SK-N-SH (cell line): ENCODE results near the gene EPM2A. TPM values are rescaled to one million over a fixed set of nuclear protein-coding genes. Genes with fewer than 3 reads are reported as not detected.
A peak's percentile ranks its signal among the peaks of the same experiment; 100 is the strongest.

Experiments
- CTCF ChIA-PET: fragments of 300-600, 350-600 bp; formaldehyde crosslinking; extraction: SDS; loops from one replicate; lab custom pipeline; 2021; lab: Yijun Ruan, JAX
- POLR2A ChIA-PET: fragments of 350-600 bp; sonication (Branson Sonifier 250); formaldehyde crosslinking; extraction: SDS; loops from one replicate; lab custom pipeline; 2020; ENCODE audit warnings: antibody characterized with exemption, inconsistent platforms; lab: Yijun Ruan, JAX
- DNase-seq: peaks from one replicate; pipeline ENCODE4 v3.0.0; 2012
- H2AFZ ChIP-seq: fragments of 200-600 bp; sonication (generic); 2 replicates; pipeline ENCODE4 v1.8.1; 2016; ENCODE audit warnings: antibody characterized with exemption, mild to moderate bottlenecking, low read depth
- H3F3A ChIP-seq: fragments of 200-600 bp; sonication (generic); replicated peaks from 2 replicates; pipeline ENCODE3; 2016; ENCODE audit warnings: antibody characterized with exemption, mild to moderate bottlenecking; ENCODE audit not compliant: insufficient read depth
- H3K27ac ChIP-seq, 2 experiments: fragments of 200-500 bp in 1 of 2; fragments of 200-600 bp in 1 of 2; sonication (Bioruptor generic) in 1 of 2; sonication (generic), shearing (Covaris generic) in 1 of 2; 2 replicates each; pipeline versions ENCODE4 v1.5.1 to v1.6.1; 2014 to 2016; ENCODE audit warnings: low read depth in 2 of 2, inconsistent platforms in 1 of 2, low read length in 1 of 2, mild to moderate bottlenecking in 1 of 2, mixed read lengths in 1 of 2
- H3K27me3 ChIP-seq: fragments of 200-600 bp; sonication (generic), shearing (Covaris generic); 2 replicates; pipeline ENCODE4 v1.6.1; 2016; ENCODE audit warnings: mixed run types; ENCODE audit not compliant: insufficient read depth
- H3K36me3 ChIP-seq, 2 experiments: fragments of 200-500 bp in 1 of 2; fragments of 200-600 bp in 1 of 2; sonication (Bioruptor generic) in 1 of 2; sonication (generic) in 1 of 2; replicated peaks in 1 of 2; 2 replicates each; pipeline versions ENCODE3 to v1.5.1; 2014 to 2016; ENCODE audit warnings: low read length in 1 of 2, mild to moderate bottlenecking in 1 of 2; ENCODE audit not compliant: insufficient read depth in 2 of 2, control insufficient read depth in 1 of 2
- H3K4me1 ChIP-seq, 2 experiments: fragments of 200-500 bp in 1 of 2; fragments of 200-600 bp in 1 of 2; sonication (Bioruptor generic) in 1 of 2; sonication (generic), shearing (Covaris generic) in 1 of 2; 2 replicates each; pipeline versions ENCODE4 v1.5.1 to v1.6.1; 2014 to 2016; ENCODE audit warnings: low read depth in 1 of 2, low read length in 1 of 2, mixed run types in 1 of 2; ENCODE audit not compliant: insufficient read depth in 2 of 2, control insufficient read depth in 1 of 2
- H3K4me2 ChIP-seq: fragments of 200-600 bp; sonication (generic), shearing (Covaris generic); 2 replicates; pipeline ENCODE4 v1.6.1; 2017; ENCODE audit warnings: mixed run types
- H3K4me3 ChIP-seq, 2 experiments: fragments of 200-500 bp in 1 of 2; fragments of 200-600 bp in 1 of 2; sonication (Bioruptor generic) in 1 of 2; sonication (generic), shearing (Covaris generic) in 1 of 2; 2 replicates each; pipeline versions ENCODE4 v1.5.1 to v1.8.1; 2014 to 2016; ENCODE audit warnings: low read depth in 2 of 2, inconsistent platforms in 1 of 2, low read length in 1 of 2, mild to moderate bottlenecking in 1 of 2, mixed read lengths in 1 of 2, moderate library complexity in 1 of 2
- H3K79me2 ChIP-seq: fragments of 200-600 bp; sonication (generic); 2 replicates; pipeline ENCODE4 v1.8.1; 2017; ENCODE audit warnings: mild to moderate bottlenecking; ENCODE audit not compliant: insufficient read depth
- H3K9ac ChIP-seq: fragments of 200-600 bp; sonication (generic); 2 replicates; pipeline ENCODE4 v1.6.1; 2017; ENCODE audit warnings: mixed run types
- H3K9me2 ChIP-seq: fragments of 200-600 bp; sonication (generic); 2 replicates; pipeline ENCODE4 v1.6.1; 2017; ENCODE audit warnings: mixed run types
- H3K9me3 ChIP-seq: fragments of 200-600 bp; sonication (generic); 2 replicates; pipeline ENCODE4 v1.6.1; 2017; ENCODE audit warnings: mixed run types, mild to moderate bottlenecking, moderate library complexity
- H4K20me1 ChIP-seq: fragments of 200-600 bp; sonication (generic); 2 replicates; pipeline ENCODE4 v1.6.1; 2017; ENCODE audit warnings: mild to moderate bottlenecking, mixed run types; ENCODE audit not compliant: insufficient read depth
- CTCF ChIP-seq: fragments of 200-600 bp; sonication (generic); IDR thresholded peaks from 2 replicates; pipeline ENCODE4 v1.6.1; 2017; ENCODE audit warnings: antibody characterized with exemption, mild to moderate bottlenecking, moderate library complexity
- ELF1 ChIP-seq: IDR thresholded peaks from 2 replicates; pipeline ENCODE4 v1.4.0; 2012
- EZH2phosphoT487 ChIP-seq: fragments of 200-600 bp; sonication (generic); IDR thresholded peaks from 2 replicates; pipeline ENCODE4 v1.6.1; 2017; ENCODE audit warnings: low read depth, mixed run types, mild to moderate bottlenecking, antibody characterized with exemption, moderate library complexity, borderline replicate concordance
- GABPA ChIP-seq: IDR thresholded peaks from 2 replicates; pipeline ENCODE4 v1.4.0; 2012; ENCODE audit warnings: low read depth, mild to moderate bottlenecking
- NFIC ChIP-seq: IDR thresholded peaks from 2 replicates; pipeline ENCODE4 v1.4.0; 2012; ENCODE audit warnings: borderline replicate concordance
- RAD21 ChIP-seq: IDR thresholded peaks from 2 replicates; pipeline ENCODE4 v1.6.1; 2012; ENCODE audit warnings: mild to moderate bottlenecking, low read length
- RCOR1 ChIP-seq: fragments of 150-350 bp; IDR thresholded peaks from 2 replicates; pipeline ENCODE4 v1.6.1; 2017; ENCODE audit warnings: antibody characterized with exemption, low read length
- RXRA ChIP-seq: IDR thresholded peaks from 2 replicates; pipeline ENCODE4 v1.4.0; 2012; ENCODE audit warnings: low read depth, mild to moderate bottlenecking, borderline replicate concordance
- SIN3A ChIP-seq: IDR thresholded peaks from 2 replicates; pipeline ENCODE4 v1.6.1; 2012; ENCODE audit warnings: low read depth, mild to moderate bottlenecking, low read length, moderate library complexity, borderline replicate concordance
- TAF1 ChIP-seq: IDR thresholded peaks from 2 replicates; pipeline ENCODE4 v1.6.1; 2012; ENCODE audit warnings: low read depth, mild to moderate bottlenecking, low read length, moderate library complexity, borderline replicate concordance
- TCF12 ChIP-seq: IDR thresholded peaks from 2 replicates; pipeline ENCODE4 v1.4.0; 2012
- TEAD4 ChIP-seq: IDR thresholded peaks from 2 replicates; pipeline ENCODE4 v1.4.0; 2012; ENCODE audit warnings: mild to moderate bottlenecking, borderline replicate concordance; ENCODE audit not compliant: insufficient read depth
- YY1 ChIP-seq: IDR thresholded peaks from 2 replicates; pipeline ENCODE4 v1.4.0; 2012; ENCODE audit warnings: low read depth, mild to moderate bottlenecking
- WGBS: methylation state at CpG from one replicate; pipeline ENCODE4 v1.1.6; 2017; ENCODE audit warnings: low lambda C conversion rate; 5-methylcytosine and 5-hydroxymethylcytosine counted together
- polyA plus RNA-seq, 3 experiments: library from polyadenylated mRNA; depleted of rRNA; stranded (reverse); fragments of >200 nt; gene quantifications; 2 replicates each; pipeline ENCODE4 v1.2.3, GENCODE V29; 2012

The EPM2A gene
- polyA plus RNA-seq, 1 of the 3 experiments (the other 2 are of a cell fraction): 2.7 TPM

GRCh38 chr6:145705561-145705960, 29.8 kb downstream of the EPM2A start:
- Histone ChIP-seq H3K9ac (no peak overlapping the region), H3K27me3 (no peaks in the 10 kb centered on the region), H3K4me2 (no peak overlapping the region), H3K79me2 (no peaks in the 10 kb centered on the region), H3K9me3 (no peaks in the 10 kb centered on the region), H3K4me3 (no peak overlapping the region), H3K9me2 (no peaks in the 10 kb centered on the region), H3K4me1 (peaks cover 0 to 4% of the 10 kb centered on the region in 2 experiments; a peak in 2 of 4 replicates), H3K27ac (0 out of 4 replicates have a peak overlapping the region, but pooled peaks of 1 of the 2 experiments have one; percentile 39), H3F3A (peaks cover 4% of the 10 kb centered on the region), H4K20me1 (no peaks in the 10 kb centered on the region), H3K36me3 (no peaks in the 10 kb centered on the region), H2AFZ (peak overlapping the region; percentile 74; the same call in 1 of the 2 replicates)
- DNase-seq: no peak
- WGBS: 71% methylated on average over 2 of the region's 2 CpGs
- CTCF ChIA-PET: interaction anchor here (0.9 kb wide), 1 partner anchor 1159 kb away, joined by 3 read pairs; no protein-coding TSS in a partner anchor
- TF ChIP-seq ELF1 (no peak), YY1 (no peak), TEAD4 (no peak), TAF1 (no peak), EZH2phosphoT487 (no peak), RAD21 (no peak), GABPA (peak; percentile 22; the same call in 1 of the 2 replicates)
- POLR2A ChIA-PET: no interaction called here

GRCh38 chr6:145704143-145704781, 31.1 kb downstream of the EPM2A start:
- no peaks in the 10 kb centered on the region for H3K27me3 ChIP-seq
- ChIA-PET CTCF (interaction anchor here (0.6 to 1.7 kb wide), 25 partner anchors 9 to 1156 kb away, joined by 3 to 15 read pairs (median 4); no protein-coding TSS in a partner anchor), POLR2A (no interaction called here)
- no peak overlapping the region for H3K27ac ChIP-seq
- 41% methylated on average over 3 of the region's 3 CpGs for WGBS
- no peaks in the 10 kb centered on the region for H3K79me2 ChIP-seq
- peaks cover 0 to 9% of the 10 kb centered on the region in 2 experiments; a peak in 2 of 4 replicates for H3K4me1 ChIP-seq
- H3K36me3 ChIP-seq: no peaks in the 10 kb centered on the region
- TF ChIP-seq SIN3A (no peak), ELF1 (no peak), RCOR1 (no peak), TCF12 (no peak), CTCF (peak; percentile 63), NFIC (no peak), RXRA (no peak), RAD21 (peak; percentile 51)
- peaks cover 13% of the 10 kb centered on the region for H3F3A ChIP-seq
- no peaks in the 10 kb centered on the region for H4K20me1 ChIP-seq
- no peak overlapping the region for H3K4me2 ChIP-seq
- peak; percentile 9 for DNase-seq
- H3K4me3 ChIP-seq: no peak overlapping the region
- H2AFZ ChIP-seq: no peak overlapping the region
- H3K9ac ChIP-seq: no peak overlapping the region
- no peaks in the 10 kb centered on the region for H3K9me3 ChIP-seq
- 0 out of 2 replicates have a peak, but pooled peaks cover 3% of the 10 kb centered on the region for H3K9me2 ChIP-seq
